ELF-1 (cell line): ENCODE measurements around the gene ATP6V1A.

ENCODE experiments used
- DNase-seq: peaks from one replicate; pipeline ENCODE4 v3.0.0-alpha.2; 2016; ENCODE audit warnings: low read depth, low spot score

Gene ATP6V1A

GRCh38 chr3:113746548-113747282 lies at the start of gene ATP6V1A:
Gene ATP6V1A (plus strand): TSS chr3:113747035. CDS start chr3:113778754, 31,719 bp downstream.
- peak; percentile 96 for DNase-seq

- DNase-seq = no peak
These were observed 49.2 kb upstream of the ATP6V1A start for GRCh38 chr3:113697500-113698090.

- no peak for DNase-seq
These were observed 48.6 kb upstream of the ATP6V1A start for GRCh38 chr3:113698213-113698742.

GRCh38 chr3:113698956-113699355 lies 47.9 kb upstream of the ATP6V1A start:
- peak; percentile 68 for DNase-seq

GRCh38 chr3:113707835-113708234 lies 39.0 kb upstream of the ATP6V1A start:
- no peak for DNase-seq

- no peak for DNase-seq
These were observed 34.7 kb upstream of the ATP6V1A start for GRCh38 chr3:113712129-113712528.

GRCh38 chr3:113714702-113715101 lies 32.1 kb upstream of the ATP6V1A start:
- no peak for DNase-seq

- DNase-seq = no peak
These were observed 29.5 kb upstream of the ATP6V1A start for GRCh38 chr3:113717308-113717707.

- DNase-seq = no peak
These were observed 29.0 kb upstream of the ATP6V1A start for GRCh38 chr3:113717818-113718217.

- no peak for DNase-seq
These were observed 27.5 kb upstream of the ATP6V1A start for GRCh38 chr3:113719294-113719693.

GRCh38 chr3:113719758-113720157 lies 27.1 kb upstream of the ATP6V1A start:
- no peak for DNase-seq

- no peak for DNase-seq
These were observed 25.2 kb upstream of the ATP6V1A start for GRCh38 chr3:113721636-113722035.

GRCh38 chr3:113728661-113729060 lies 18.2 kb upstream of the ATP6V1A start:
- no peak for DNase-seq

GRCh38 chr3:113730550-113730949 lies 16.3 kb upstream of the ATP6V1A start:
- DNase-seq = no peak

- DNase-seq = no peak
These were observed 15.1 kb upstream of the ATP6V1A start for GRCh38 chr3:113731694-113732093.

- DNase-seq = peak; percentile 46
These were observed 10.2 kb upstream of the ATP6V1A start for GRCh38 chr3:113736548-113737089.

GRCh38 chr3:113741086-113741485 lies 5.7 kb upstream of the ATP6V1A start:
- no peak for DNase-seq

GRCh38 chr3:113741620-113742019 lies 5.2 kb upstream of the ATP6V1A start:
- DNase-seq = no peak

GRCh38 chr3:113743006-113743630 lies 3.7 kb upstream of the ATP6V1A start:
- DNase-seq = no peak

GRCh38 chr3:113744941-113745755 lies 1.7 kb upstream of the ATP6V1A start:
- DNase-seq = peak; percentile 82

GRCh38 chr3:113745756-113746547 lies 883 bp upstream of the ATP6V1A start, which contains the start of gene NAA50:
Gene NAA50 (minus strand): TSS chr3:113746249. CDS start chr3:113745949, 300 bp downstream.
- DNase-seq = peak; percentile 95
